ENCODE data around the gene NRAS.
A peak's percentile ranks its signal among the peaks of the same experiment; 100 is the strongest.

NRAS gene

DNA sequence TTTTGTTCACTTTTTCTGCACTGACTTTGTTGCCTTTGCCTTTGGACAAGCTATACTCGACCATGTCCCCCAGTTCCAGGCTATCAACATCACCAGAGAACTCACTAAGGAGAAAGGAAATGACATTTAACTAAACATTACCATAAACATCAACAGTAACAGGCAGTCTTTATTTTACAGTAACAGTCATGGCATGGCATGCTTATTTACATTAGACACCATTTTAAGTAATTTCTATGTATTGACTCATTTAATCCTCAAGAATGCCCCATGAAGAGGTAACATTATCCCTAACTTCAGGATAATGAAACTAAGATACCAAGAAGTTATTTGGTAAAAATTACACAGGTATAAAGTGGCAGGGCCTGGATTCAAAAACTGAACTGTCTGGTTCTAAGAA, 8.7 kb upstream of the NRAS start:
- no peak for DNase-seq

GRCh38 chr1:114723915-114724314, 7.3 kb upstream of the NRAS start:
- DNase-seq, result no peak

GRCh38 chr1:114723457-114723856, 6.9 kb upstream of the NRAS start:
- DNase-seq, result no peak

- no peak for DNase-seq
These were observed 3.9 kb upstream of the NRAS start for GRCh38 chr1:114720492-114720891.

- DNase-seq, result no peak
These were observed 2.8 kb upstream of the NRAS start for GRCh38 chr1:114719424-114719787.

DNA sequence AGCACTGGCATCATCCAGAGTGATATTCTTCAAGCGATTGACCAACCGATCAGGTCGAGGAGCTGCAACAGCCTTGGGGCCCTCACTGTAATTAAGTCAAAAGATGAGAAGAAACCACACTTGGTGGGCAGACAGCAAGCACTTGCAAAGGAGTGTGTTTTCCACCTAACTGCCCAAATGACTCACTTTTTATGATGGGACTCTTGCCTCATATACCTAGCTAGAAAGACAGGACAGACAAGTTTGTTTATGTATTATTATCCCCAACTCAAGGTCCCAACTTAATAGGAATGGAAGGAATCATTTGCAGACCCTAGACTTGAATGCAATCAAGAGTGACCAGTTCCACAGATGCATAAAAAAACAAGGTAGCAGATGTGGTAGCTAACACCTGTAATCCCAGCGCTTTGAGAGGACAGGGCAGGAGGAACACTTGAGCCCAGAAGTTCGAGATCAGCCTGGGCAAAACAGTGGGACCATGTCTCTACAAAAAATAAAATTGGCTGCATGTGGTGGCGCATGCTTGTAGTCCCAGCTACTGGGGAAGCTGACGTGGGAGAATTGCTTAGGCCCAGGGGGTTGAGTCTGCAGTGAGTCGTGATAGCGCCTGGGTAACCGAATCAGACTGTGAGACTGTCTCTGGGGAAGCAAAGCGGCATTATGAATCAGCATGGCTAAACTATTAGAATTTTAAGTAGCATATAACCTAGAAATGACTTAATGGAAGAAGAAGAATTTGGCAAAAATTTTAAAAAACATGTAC, 2.3 kb upstream of the NRAS start:
- no peak for DNase-seq

- DNase-seq, result peak; percentile 54
These were observed 643 bp downstream of the NRAS start for GRCh38 chr1:114715952-114716303.

GRCh38 chr1:114712977-114713376, 3.6 kb downstream of the NRAS start:
- DNase-seq, result no peak

- DNase-seq, result no peak
These were observed 6.2 kb downstream of the NRAS start for GRCh38 chr1:114710360-114710759.

GRCh38 chr1:114707604-114708003, 9.0 kb downstream of the NRAS start:
- no peak for DNase-seq

- no peak for DNase-seq
These were observed 13.3 kb downstream of the NRAS start for GRCh38 chr1:114703242-114703641.

DNA sequence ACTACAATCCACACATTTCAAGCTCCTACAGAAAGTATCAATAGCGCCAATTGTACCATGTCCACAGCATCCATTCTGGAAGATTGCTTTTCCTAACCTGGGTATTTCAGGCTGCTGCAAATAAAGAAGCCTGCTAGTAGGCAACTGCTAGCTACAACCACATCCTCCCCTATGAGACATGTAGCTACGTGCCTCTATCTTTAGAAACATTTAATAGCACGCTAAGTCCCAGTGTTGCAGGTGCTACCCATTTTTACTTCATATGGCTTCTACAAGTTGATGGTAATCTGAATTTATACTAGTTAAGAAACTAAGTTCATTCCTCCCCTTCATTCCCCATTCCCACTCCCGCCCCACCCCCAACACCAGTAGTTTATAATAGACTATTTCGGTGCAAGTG, 13.8 kb downstream of the NRAS start:
- DNase-seq, result no peak

DNA sequence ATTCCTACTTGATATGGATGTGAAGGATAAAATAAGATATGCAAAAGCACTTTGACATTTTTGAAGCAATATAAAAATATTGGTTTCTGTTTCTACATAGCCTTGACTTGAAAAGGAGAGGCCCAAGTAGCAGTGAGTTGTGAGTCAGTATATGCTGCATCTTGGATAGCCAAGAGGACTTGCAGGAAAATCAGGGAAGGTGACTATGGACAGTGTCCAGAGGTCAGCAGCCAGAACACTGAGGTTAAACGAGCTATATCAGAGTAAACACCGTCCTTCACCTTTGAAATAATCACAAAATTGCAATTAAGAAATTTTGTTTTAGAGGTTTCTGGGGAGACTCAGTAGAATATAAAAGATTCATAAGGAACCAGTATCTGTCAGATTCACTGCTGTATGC, 14.6 kb downstream of the NRAS start:
- DNase-seq, result no peak

- no peak for DNase-seq
These were observed 16.5 kb downstream of the NRAS start for GRCh38 chr1:114700036-114700600.

DNA sequence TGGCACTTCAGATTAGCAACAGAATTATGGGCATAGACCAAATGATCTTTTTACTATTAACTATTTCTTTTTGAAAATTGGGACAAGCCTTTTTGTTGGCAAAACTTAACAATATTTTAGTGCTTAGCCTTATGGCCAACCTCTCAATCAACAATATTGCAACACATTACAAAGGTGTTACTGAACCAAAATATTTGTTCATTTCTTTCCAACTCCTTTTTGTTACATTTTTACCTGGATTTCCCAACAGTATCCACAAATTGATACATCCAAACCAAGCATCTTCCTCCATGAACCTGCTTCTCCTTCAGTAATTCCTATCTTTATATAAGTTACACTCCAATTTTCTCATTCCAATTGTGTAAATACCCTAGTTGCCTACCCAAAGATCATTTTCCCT, 19.8 kb downstream of the NRAS start:
- DNase-seq, result no peak

DNA sequence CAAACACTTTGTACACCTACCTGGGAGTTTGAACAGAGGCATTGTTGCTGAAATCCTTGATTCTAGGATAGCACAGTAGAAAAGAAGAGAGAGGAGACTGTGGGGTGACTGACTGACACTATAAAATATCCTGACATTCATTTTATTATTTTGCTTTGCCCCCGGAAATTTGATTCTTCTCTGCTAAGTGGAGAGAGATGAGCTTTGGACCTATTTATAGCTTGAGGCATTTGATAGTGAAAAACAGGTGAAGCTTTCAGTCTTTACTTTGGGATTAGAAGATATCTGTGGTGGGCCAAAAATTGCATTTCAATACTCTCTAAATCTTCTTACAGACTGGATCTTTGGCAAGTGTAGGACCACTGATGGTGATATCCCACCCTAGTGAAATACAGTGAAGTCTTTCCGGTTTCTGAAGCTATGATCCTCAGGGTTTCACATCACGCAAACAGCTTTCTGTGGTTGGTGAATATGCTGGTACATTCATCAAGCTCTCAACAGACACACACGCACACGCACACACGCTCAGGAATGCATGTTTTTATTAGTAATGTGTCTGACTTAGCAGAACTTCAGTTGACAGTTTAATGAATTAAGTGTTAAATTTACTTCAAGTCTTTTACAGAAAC, 21.0 kb downstream of the NRAS start, which contains the start of gene AMPD1:
Gene AMPD1 (minus strand): TSS at position 117 of the 629 bp plus-strand sequence. CDS start 75 bp downstream, at position 42.
- peak; percentile 22 for DNase-seq

GRCh38 chr1:114694540-114695310, 21.8 kb downstream of the NRAS start:
- no peak for DNase-seq

DNA sequence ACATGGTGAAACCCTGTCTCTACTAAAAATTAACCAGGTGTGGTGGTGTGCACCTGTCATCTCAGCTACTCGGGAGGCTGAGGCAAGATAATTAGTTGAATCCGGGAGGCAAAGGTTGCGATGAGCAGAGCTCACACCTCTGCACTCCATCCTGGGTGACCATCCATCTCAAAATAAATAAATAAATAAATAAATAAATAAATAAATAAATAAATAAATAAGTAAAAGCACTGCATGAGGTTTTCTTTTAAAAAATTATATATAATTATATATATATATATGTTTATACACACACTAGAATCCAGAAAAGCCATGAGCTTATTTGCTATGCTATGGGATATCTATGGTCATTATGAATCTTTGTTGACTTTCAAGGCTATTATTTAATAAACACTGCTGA, 23.6 kb downstream of the NRAS start:
- no peak for DNase-seq

GRCh38 chr1:114691061-114691460, 25.5 kb downstream of the NRAS start:
- no peak for DNase-seq

- no peak for DNase-seq
These were observed 26.4 kb downstream of the NRAS start for GRCh38 chr1:114690148-114690547.

- no peak for DNase-seq
These were observed 28.0 kb downstream of the NRAS start for GRCh38 chr1:114688526-114688925.

DNA sequence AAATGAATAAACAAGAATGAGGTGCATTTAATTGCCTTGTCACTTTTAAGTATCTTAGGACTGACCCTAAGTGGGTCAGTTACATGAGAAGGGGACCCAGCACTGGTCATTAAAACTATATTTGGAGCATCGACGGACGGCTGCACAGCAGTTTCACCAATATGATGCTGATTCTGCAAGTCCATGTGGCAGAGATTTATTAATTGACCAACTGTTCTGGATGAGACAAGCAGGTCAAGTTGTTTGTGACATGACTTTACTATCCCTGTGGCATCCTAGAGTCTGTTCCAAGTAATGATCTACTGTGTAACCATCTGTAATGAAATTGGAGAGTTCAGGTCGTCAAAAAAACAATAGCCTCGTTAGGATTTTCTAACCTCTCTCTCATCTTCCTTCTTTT, 30.7 kb downstream of the NRAS start:
- no peak for DNase-seq

DNA sequence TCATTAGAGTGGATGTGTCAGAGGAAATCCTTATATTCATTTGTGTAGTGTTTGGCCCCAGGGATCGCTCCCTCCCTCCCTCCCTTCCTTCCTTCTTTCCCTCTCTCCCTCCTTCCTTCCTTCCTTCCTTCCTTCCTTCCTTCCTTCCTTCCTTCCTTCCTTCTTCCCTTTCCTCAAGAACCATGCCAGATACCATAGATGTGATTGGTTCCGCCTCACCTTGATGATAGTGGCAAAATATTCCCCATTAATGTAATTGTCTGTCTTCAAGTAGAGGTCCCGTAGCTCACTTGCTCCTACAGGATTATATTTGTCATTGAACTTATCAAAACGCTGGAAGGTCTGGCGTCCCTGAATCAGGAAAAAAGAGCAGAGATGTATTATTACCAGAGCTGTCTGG, 38.9 kb downstream of the NRAS start:
- DNase-seq, result no peak

DNA sequence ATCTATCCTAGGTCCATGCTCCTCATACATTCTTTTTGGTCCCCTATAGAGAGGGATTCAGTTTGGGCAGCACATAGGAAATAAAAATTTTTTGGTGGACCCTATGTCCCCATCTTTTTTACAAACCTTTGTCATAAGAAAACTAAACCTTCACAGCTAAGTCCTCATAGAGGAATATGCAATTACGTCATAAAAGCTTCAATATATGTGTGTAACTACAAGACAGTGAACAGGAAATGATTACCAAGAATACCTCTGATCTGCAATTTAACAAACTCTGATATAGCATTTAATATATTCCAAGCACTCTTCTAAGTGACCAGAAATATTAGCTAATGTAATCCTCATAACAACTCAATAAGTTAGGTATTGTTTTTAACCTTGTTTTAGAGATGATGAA, 40.5 kb downstream of the NRAS start:
- DNase-seq, result no peak
